Stimulated activated CD4-positive, alpha-beta T cell treated with anti-CD3 and anti-CD28 coated beads, Interleukin-2, amount 100 ng/mL, for 4 hours (primary cell): ENCODE data around the gene TBX4.
"Not testable (repeated sequence)": the region's sequence is repeated elsewhere in the genome, so short reads cannot be mapped to it uniquely, and the experiment has no call there.

Experiments used
- DNase-seq: peaks from one replicate; pipeline ENCODE4 v3.0.0-alpha.2; 2020; ENCODE audit warnings: low read depth

TBX4 gene

DNA sequence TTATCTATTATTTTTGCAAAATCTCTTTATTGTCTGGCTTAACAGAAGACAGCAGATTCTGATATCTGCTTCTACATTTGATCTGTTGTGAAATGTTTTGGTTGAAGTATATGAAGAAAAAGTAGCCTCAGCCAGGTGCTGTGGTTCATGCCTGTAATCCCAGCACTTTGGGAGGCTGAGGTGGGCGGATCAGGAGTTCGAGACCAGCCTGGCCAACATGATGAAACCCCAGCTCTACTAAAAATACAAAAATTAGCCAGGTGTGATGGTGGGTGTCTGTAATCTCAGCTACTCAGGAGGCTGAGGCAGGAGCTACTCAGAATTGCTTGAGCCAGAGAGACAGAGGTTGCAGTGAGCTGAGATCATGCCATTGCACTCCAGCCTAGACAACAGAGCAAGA, 75.2 kb downstream of the TBX4 start:
- not testable (repeated sequence) for DNase-seq

DNA sequence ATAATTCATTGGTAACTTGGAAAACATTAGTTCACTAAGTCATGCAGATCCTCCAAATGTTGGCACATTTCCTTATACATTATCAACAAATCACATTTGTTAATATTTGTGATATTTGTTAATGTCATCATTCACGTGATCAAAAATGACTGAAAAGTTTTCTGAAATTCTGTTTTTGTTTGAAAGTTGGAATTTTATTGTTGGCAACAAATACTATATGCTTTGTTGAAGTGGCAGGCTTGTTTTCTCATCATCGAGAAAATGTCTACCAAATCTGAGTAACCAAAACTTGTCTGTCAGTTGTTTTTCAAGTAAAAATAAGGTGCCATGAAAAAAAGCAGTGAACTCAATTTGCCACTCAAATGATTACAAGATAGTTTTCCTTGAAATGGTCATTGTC, 75.9 kb downstream of the TBX4 start:
- DNase-seq = no peak

DNA sequence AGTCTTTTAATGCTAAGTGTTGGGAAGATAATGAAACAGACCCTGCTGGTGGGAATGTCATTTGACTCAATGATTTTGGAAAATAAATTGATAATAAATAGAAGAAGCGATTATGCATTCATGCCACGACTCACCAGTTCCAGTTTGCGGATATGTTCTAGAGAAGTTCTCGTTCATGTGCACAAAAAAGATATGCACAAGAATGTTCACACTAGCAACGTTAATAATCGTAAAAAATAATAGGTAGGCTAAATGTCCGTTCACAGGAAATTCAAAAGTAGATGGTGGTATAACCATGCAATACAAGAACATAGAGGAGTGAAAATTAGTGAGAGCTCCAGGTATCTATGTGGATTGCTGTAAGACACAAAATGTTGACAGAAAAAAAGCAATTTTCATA, 79.0 kb downstream of the TBX4 start:
- no peak for DNase-seq

DNA sequence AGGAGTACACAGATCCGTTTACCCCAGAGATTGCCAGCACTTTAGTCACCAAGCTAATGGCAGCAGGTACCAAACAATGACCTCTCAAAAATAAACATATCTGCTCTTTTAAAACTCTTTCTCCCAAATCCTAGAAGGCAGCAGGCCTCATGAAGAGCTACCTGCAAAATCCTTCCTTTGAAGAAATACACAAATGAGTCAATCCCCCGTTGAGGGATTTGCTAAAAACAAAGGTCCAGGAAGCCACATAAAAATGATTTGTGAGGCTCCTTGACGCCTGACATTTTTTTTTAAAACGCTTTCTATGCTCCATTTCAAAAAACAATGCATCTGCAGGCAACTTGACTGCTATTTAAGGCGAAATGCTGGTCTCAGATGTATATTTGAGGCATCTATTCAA, 80.6 kb downstream of the TBX4 start:
- no peak for DNase-seq

DNA sequence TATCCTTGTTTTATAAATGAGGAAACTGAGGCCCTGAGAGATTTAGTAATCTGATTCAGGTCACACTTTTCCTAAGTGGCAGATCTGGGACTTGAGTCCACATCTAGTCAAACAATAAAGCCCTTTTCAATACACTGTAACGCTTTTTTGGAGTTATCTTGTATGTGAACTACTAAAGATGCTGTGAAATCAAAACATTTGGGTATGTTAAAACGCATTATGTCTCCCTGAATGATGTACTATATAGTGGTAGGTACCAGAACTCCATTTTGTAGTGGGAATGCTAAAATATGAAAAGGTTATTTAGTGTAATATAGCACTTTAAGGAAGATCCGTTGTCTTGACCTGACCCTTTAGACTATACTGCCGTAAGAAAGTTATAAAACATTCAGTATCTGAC, 81.6 kb downstream of the TBX4 start:
- no peak for DNase-seq

DNA sequence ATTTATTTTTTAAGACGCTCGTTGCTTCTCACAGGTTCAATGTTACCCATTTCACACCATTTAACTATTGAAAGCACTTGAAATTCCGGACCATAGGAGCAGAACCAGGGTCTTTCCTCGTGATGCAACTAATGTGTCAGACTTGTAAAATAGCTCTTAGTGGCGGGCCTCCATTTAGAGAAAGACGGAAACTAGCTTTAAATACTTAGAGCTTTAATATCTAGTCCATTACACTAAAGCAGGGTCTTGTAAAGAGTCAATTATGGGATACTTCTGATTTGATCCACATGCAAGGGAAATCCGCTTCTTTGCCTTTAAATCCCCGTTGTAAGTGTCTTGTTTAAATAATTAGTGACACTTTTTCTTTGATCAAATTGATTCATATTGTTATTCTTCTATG, 82.2 kb downstream of the TBX4 start:
- no peak for DNase-seq
